AG04450 (cell line): ENCODE measurements around the gene XYLT2. TPM values are rescaled to one million over a fixed set of nuclear protein-coding genes. Genes with fewer than 3 reads are reported as not detected.

Experiments
- CTCF ChIA-PET: fragments of 300-600, 350-600 bp; formaldehyde crosslinking; extraction: SDS; loops from one replicate; lab custom pipeline; 2022; ENCODE audit warnings: antibody characterized with exemption, inconsistent platforms; lab: Charles Lee
- POLR2A ChIA-PET: fragments of 350-600 bp; formaldehyde crosslinking; extraction: SDS; loops from one replicate; lab custom pipeline; 2021; ENCODE audit warnings: antibody characterized with exemption, inconsistent platforms; lab: Yijun Ruan, JAX
- DNase-seq: peaks from one replicate; pipeline ENCODE4 v3.0.0-alpha.2; 2011; ENCODE audit warnings: low read depth, low spot score
- H3K27ac ChIP-seq: one replicate; pipeline ENCODE4 v1.5.1; 2012; ENCODE audit warnings: low read depth, low read length, control low read depth
- H3K27me3 ChIP-seq: one replicate; pipeline ENCODE4 v1.6.0; 2012; ENCODE audit warnings: low read length; ENCODE audit not compliant: control insufficient read depth, insufficient read depth
- H3K4me3 ChIP-seq: 2 replicates; pipeline ENCODE4 v1.5.1; 2011; ENCODE audit warnings: mild to moderate bottlenecking, low read depth, low read length, control low read depth
- H3K9me3 ChIP-seq: 2 replicates; pipeline ENCODE4 v1.5.1; 2012; ENCODE audit warnings: low read length; ENCODE audit not compliant: control insufficient read depth, insufficient read depth
- CTCF ChIP-seq: IDR thresholded peaks from 2 replicates; pipeline ENCODE4 v1.5.1; 2011; ENCODE audit warnings: low read depth, low read length, control low read depth, inconsistent platforms
- polyA plus RNA-seq: library from polyadenylated mRNA; depleted of rRNA; stranded (reverse); fragments of >200 nt; gene quantifications from 2 replicates; pipeline ENCODE4 v1.2.3, GENCODE V29; 2011

Gene XYLT2
- polyA plus RNA-seq, 1 experiment = 13.5 TPM

- ChIA-PET POLR2A (interaction anchor here (1.3 to 1.8 kb wide), 2 partner anchors 16 to 33 kb away, joined by 4 read pairs; no protein-coding TSS in a partner anchor), CTCF (interaction anchor here (1.1 to 6.5 kb wide), 9 partner anchors 9 to 271 kb away, joined by 4 to 47 read pairs (median 18); partner anchors contain the start of genes EME1, LRRC59, MRPL27 and RSAD1)
- Histone ChIP-seq H3K4me3 (no peak overlapping the region), H3K27ac (peak overlapping the region; percentile 39), H3K9me3 (no peaks in the 10 kb centered on the region), H3K27me3 (no peaks in the 10 kb centered on the region)
- no peak for DNase-seq
- TF ChIP-seq CTCF = no peak
These were observed 17.5 kb downstream of the XYLT2 start for GRCh38 chr17:50363217-50364060.

GRCh38 chr17:50364061-50364458 is 18.1 kb downstream of the XYLT2 start:
- H3K27ac ChIP-seq = no peak overlapping the region
- no peaks in the 10 kb centered on the region for H3K27me3 ChIP-seq
- no peaks in the 10 kb centered on the region for H3K9me3 ChIP-seq
- no peak for TF ChIP-seq CTCF
- DNase-seq = no peak
- POLR2A ChIA-PET = interaction anchor here (0.7 to 1.3 kb wide), 2 partner anchors 12 to 32 kb away, joined by 3 to 4 read pairs; no protein-coding TSS in a partner anchor
- CTCF ChIA-PET = interaction anchor here (0.5 to 6.5 kb wide), 8 partner anchors 8 to 277 kb away, joined by 3 to 47 read pairs (median 4); partner anchors contain the start of genes EME1, LRRC59 and MRPL27
- H3K4me3 ChIP-seq = no peak overlapping the region

GRCh38 chr17:50364715-50365114 is 18.8 kb downstream of the XYLT2 start:
- ChIA-PET CTCF (interaction anchor here (0.5 to 6.5 kb wide), 8 partner anchors 7 to 276 kb away, joined by 3 to 47 read pairs (median 4); partner anchors contain the start of genes EME1, LRRC59 and MRPL27), POLR2A (interaction anchor here (0.6 to 1.3 kb wide), 6 partner anchors 12 to 177 kb away, joined by 3 to 6 read pairs (median 4); partner anchors contain the start of gene XYLT2)
- TF ChIP-seq CTCF = peak; percentile 36
- H3K4me3 ChIP-seq = no peak overlapping the region
- H3K9me3 ChIP-seq = no peaks in the 10 kb centered on the region
- peak; percentile 26 for DNase-seq
- peak overlapping the region; percentile 39 for H3K27ac ChIP-seq
- H3K27me3 ChIP-seq = no peaks in the 10 kb centered on the region

- Histone ChIP-seq H3K9me3 (no peaks in the 10 kb centered on the region), H3K4me3 (no peak overlapping the region), H3K27ac (no peak overlapping the region), H3K27me3 (no peaks in the 10 kb centered on the region)
- ChIA-PET POLR2A (interaction anchor here (0.6 to 1.3 kb wide), 6 partner anchors 19 to 186 kb away, joined by 3 to 13 read pairs (median 5); partner anchors contain the start of gene XYLT2), CTCF (interaction anchor here (0.5 to 6.5 kb wide), 5 partner anchors 31 to 271 kb away, joined by 3 to 45 read pairs (median 4); partner anchors contain the start of gene LRRC59)
- DNase-seq = no peak
- no peak for TF ChIP-seq CTCF
These were observed 19.2 kb downstream of the XYLT2 start for GRCh38 chr17:50365165-50365564.
